Uterus (tissue), 2 donors: ENCODE measurements around the gene PDIA3.
"Not testable (repeated sequence)": the region's sequence is repeated elsewhere in the genome, so short reads cannot be mapped to it uniquely, and the experiment has no call there.

ENCODE experiments used
- POLR2A ChIP-seq, 2 donors: fragments of 450-650 bp; IDR thresholded peaks; one replicate each; pipeline ENCODE4 v1.6.1; 2016; ENCODE audit warnings: antibody characterized with exemption in 2 of 2, mild to moderate bottlenecking in 1 of 2, moderate library complexity in 1 of 2
- TF ChIP-seq, protein P1 (sequence below), 4 experiments: fragments of 200-600 bp in 2 of 4; fragments of 450-650 bp in 2 of 4; sonication (generic) in 2 of 4; IDR thresholded peaks; one replicate each; pipeline ENCODE4 v1.5.1; 2016 to 2019; ENCODE audit warnings: antibody characterized with exemption in 4 of 4, mild to moderate bottlenecking in 2 of 4, moderate library complexity in 1 of 4

GRCh38 chr15:43802676-43803075 is 56.4 kb downstream of the PDIA3 start:
- TF ChIP-seq, protein P1, sequence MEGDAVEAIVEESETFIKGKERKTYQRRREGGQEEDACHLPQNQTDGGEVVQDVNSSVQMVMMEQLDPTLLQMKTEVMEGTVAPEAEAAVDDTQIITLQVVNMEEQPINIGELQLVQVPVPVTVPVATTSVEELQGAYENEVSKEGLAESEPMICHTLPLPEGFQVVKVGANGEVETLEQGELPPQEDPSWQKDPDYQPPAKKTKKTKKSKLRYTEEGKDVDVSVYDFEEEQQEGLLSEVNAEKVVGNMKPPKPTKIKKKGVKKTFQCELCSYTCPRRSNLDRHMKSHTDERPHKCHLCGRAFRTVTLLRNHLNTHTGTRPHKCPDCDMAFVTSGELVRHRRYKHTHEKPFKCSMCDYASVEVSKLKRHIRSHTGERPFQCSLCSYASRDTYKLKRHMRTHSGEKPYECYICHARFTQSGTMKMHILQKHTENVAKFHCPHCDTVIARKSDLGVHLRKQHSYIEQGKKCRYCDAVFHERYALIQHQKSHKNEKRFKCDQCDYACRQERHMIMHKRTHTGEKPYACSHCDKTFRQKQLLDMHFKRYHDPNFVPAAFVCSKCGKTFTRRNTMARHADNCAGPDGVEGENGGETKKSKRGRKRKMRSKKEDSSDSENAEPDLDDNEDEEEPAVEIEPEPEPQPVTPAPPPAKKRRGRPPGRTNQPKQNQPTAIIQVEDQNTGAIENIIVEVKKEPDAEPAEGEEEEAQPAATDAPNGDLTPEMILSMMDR (IDR thresholded peaks at IDR 0.05), result not testable (repeated sequence)
- TF ChIP-seq POLR2A (IDR thresholded peaks at IDR 0.05), result not testable (repeated sequence)
